ENCODE data around the gene KRT86.

The KRT86 gene

DNA sequence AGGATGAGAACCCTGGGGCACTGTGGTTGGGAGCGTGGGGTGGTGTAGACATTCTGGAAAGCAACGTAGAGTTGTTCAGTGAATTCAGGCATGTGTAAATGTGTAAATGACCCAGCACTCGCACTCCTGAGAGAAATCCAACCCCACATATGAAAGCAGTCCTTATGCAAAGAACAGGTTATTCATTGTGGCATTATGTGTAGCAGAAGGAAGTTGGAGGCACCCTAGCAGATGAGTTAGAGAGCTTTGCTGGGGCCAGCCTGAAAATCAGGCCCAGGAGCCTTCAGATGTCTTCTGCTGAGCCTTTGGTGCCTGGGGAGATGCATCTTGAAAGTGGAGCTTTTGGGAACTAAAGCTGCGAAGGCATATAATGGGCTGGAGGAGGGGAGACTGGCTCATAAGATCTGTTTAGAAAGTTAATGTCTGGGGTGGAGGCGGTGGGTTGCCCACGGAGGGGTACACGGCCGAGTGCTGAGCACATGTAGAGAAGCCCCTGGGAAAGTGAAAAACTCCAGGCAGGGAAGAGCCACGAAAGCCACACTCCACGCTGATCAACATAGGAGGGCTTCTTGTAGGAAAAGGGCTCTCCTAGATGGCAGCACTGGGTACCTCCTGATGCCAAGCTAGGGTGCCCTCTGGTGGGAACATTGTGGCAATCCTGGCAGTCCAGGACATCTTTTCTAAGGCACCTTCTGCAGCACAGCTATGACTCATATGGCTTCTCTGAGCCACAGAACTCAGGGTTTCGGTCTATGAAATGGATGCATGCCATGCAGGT, 52.8 kb downstream of the KRT86 start (continued):
- no peak for TF ChIP-seq ZNF624 (tag by site-specific recombination; IDR thresholded peaks at IDR 0.05)
- TF ChIP-seq, protein P1, sequence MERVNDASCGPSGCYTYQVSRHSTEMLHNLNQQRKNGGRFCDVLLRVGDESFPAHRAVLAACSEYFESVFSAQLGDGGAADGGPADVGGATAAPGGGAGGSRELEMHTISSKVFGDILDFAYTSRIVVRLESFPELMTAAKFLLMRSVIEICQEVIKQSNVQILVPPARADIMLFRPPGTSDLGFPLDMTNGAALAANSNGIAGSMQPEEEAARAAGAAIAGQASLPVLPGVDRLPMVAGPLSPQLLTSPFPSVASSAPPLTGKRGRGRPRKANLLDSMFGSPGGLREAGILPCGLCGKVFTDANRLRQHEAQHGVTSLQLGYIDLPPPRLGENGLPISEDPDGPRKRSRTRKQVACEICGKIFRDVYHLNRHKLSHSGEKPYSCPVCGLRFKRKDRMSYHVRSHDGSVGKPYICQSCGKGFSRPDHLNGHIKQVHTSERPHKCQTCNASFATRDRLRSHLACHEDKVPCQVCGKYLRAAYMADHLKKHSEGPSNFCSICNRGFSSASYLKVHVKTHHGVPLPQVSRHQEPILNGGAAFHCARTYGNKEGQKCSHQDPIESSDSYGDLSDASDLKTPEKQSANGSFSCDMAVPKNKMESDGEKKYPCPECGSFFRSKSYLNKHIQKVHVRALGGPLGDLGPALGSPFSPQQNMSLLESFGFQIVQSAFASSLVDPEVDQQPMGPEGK (tag by site-specific recombination; IDR thresholded peaks at IDR 0.05): no peak
- TF ChIP-seq ZNF423 (tag by site-specific recombination; IDR thresholded peaks at IDR 0.05): no peak
- no peak for TF ChIP-seq ZNF157 (tag by site-specific recombination; IDR thresholded peaks at IDR 0.05)
- TF ChIP-seq, protein P2, sequence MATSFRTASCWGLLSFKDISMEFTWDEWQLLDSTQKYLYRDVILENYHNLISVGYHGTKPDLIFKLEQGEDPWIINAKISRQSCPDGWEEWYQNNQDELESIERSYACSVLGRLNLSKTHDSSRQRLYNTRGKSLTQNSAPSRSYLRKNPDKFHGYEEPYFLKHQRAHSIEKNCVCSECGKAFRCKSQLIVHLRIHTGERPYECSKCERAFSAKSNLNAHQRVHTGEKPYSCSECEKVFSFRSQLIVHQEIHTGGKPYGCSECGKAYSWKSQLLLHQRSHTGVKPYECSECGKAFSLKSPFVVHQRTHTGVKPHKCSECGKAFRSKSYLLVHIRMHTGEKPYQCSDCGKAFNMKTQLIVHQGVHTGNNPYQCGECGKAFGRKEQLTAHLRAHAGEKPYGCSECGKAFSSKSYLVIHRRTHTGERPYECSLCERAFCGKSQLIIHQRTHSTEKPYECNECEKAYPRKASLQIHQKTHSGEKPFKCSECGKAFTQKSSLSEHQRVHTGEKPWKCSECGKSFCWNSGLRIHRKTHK (tag by site-specific recombination; IDR thresholded peaks at IDR 0.05): no peak
- TF ChIP-seq SP7 (tag by site-specific recombination; IDR thresholded peaks at IDR 0.05): peak; percentile 44; the same call in 1 of the 2 replicates
- TF ChIP-seq ZNF558 (tag by site-specific recombination; IDR thresholded peaks at IDR 0.05): no peak; the same call in 1 of the 2 replicates
- no peak for TF ChIP-seq TCF7L2 (IDR thresholded peaks at IDR 0.05; ENCODE audit: borderline replicate concordance, low read depth, low read length)
- no peak for TF ChIP-seq ZNF155 (tag by site-specific recombination; IDR thresholded peaks at IDR 0.05)
- TF ChIP-seq ZNF223 (tag by site-specific recombination; IDR thresholded peaks at IDR 0.05): no peak
- no peak for TF ChIP-seq SALL2 (tag by site-specific recombination; IDR thresholded peaks at IDR 0.05; ENCODE audit: borderline replicate concordance)
- no peak for TF ChIP-seq ZNF274 (IDR thresholded peaks at IDR 0.05; ENCODE audit: low read length)
- no peak for TF ChIP-seq ZNF274 (tag by site-specific recombination; IDR thresholded peaks at IDR 0.05; ENCODE audit: borderline replicate concordance)
- TF ChIP-seq ZNF248 (tag by site-specific recombination; IDR thresholded peaks at IDR 0.05): no peak
- TF ChIP-seq, protein P3, sequence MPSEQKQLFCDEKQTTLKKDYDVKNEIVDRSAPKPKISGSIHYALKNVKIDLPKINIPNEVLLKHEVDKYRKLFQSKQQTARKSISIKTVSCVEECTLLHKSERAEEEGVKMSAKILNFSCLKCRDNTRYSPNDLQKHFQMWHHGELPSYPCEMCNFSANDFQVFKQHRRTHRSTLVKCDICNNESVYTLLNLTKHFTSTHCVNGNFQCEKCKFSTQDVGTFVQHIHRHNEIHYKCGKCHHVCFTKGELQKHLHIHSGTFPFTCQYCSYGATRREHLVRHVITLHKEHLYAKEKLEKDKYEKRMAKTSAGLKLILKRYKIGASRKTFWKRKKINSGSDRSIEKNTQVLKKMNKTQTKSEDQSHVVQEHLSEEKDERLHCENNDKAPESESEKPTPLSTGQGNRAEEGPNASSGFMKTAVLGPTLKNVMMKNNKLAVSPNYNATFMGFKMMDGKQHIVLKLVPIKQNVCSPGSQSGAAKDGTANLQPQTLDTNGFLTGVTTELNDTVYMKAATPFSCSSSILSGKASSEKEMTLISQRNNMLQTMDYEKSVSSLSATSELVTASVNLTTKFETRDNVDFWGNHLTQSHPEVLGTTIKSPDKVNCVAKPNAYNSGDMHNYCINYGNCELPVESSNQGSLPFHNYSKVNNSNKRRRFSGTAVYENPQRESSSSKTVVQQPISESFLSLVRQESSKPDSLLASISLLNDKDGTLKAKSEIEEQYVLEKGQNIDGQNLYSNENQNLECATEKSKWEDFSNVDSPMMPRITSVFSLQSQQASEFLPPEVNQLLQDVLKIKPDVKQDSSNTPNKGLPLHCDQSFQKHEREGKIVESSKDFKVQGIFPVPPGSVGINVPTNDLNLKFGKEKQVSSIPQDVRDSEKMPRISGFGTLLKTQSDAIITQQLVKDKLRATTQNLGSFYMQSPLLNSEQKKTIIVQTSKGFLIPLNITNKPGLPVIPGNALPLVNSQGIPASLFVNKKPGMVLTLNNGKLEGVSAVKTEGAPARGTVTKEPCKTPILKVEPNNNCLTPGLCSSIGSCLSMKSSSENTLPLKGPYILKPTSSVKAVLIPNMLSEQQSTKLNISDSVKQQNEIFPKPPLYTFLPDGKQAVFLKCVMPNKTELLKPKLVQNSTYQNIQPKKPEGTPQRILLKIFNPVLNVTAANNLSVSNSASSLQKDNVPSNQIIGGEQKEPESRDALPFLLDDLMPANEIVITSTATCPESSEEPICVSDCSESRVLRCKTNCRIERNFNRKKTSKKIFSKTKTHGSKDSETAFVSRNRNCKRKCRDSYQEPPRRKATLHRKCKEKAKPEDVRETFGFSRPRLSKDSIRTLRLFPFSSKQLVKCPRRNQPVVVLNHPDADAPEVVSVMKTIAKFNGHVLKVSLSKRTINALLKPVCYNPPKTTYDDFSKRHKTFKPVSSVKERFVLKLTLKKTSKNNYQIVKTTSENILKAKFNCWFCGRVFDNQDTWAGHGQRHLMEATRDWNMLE (tag by site-specific recombination; conservative IDR thresholded peaks at IDR 0.05; ENCODE audit: low read depth): no peak; the same call in 1 of the 2 replicates
- TF ChIP-seq, protein P4, sequence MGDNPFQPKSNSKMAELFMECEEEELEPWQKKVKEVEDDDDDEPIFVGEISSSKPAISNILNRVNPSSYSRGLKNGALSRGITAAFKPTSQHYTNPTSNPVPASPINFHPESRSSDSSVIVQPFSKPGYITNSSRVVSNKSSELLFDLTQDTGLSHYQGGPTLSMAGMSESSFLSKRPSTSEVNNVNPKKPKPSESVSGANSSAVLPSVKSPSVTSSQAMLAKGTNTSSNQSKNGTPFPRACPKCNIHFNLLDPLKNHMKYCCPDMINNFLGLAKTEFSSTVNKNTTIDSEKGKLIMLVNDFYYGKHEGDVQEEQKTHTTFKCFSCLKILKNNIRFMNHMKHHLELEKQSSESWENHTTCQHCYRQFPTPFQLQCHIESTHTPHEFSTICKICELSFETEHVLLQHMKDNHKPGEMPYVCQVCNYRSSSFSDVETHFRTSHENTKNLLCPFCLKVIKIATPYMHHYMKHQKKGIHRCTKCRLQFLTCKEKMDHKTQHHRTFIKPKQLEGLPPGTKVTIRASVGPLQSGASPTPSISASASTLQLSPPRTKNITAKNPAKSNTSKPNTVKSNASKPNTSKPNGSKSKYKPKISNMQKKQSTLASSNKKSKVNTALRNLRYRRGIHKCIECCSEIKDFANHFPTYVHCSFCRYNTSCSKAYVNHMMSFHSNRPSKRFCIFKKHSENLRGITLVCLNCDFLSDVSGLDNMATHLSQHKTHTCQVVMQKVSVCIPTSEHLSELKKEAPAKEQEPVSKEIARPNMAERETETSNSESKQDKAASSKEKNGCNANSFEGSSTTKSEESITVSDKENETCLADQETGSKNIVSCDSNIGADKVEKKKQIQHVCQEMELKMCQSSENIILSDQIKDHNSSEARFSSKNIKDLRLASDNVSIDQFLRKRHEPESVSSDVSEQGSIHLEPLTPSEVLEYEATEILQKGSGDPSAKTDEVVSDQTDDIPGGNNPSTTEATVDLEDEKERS (tag by site-specific recombination; IDR thresholded peaks at IDR 0.05): no peak
- no peak for TF ChIP-seq ZNF214 (tag by site-specific recombination; IDR thresholded peaks at IDR 0.05; ENCODE audit: borderline replicate concordance)
- TF ChIP-seq, protein P5, sequence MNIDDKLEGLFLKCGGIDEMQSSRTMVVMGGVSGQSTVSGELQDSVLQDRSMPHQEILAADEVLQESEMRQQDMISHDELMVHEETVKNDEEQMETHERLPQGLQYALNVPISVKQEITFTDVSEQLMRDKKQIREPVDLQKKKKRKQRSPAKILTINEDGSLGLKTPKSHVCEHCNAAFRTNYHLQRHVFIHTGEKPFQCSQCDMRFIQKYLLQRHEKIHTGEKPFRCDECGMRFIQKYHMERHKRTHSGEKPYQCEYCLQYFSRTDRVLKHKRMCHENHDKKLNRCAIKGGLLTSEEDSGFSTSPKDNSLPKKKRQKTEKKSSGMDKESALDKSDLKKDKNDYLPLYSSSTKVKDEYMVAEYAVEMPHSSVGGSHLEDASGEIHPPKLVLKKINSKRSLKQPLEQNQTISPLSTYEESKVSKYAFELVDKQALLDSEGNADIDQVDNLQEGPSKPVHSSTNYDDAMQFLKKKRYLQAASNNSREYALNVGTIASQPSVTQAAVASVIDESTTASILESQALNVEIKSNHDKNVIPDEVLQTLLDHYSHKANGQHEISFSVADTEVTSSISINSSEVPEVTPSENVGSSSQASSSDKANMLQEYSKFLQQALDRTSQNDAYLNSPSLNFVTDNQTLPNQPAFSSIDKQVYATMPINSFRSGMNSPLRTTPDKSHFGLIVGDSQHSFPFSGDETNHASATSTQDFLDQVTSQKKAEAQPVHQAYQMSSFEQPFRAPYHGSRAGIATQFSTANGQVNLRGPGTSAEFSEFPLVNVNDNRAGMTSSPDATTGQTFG (tag by site-specific recombination; IDR thresholded peaks at IDR 0.05; ENCODE audit: borderline replicate concordance): no peak
- no peak for TF ChIP-seq ZNF549 (tag by site-specific recombination; IDR thresholded peaks at IDR 0.05)
- no peak for TF ChIP-seq SCRT1 (tag by site-specific recombination; IDR thresholded peaks at IDR 0.05; ENCODE audit: borderline replicate concordance)
- TF ChIP-seq HOXD13 (CRISPR knock-in tag; IDR thresholded peaks at IDR 0.05; ENCODE audit: borderline replicate concordance): no peak
- TF ChIP-seq, protein P6, sequence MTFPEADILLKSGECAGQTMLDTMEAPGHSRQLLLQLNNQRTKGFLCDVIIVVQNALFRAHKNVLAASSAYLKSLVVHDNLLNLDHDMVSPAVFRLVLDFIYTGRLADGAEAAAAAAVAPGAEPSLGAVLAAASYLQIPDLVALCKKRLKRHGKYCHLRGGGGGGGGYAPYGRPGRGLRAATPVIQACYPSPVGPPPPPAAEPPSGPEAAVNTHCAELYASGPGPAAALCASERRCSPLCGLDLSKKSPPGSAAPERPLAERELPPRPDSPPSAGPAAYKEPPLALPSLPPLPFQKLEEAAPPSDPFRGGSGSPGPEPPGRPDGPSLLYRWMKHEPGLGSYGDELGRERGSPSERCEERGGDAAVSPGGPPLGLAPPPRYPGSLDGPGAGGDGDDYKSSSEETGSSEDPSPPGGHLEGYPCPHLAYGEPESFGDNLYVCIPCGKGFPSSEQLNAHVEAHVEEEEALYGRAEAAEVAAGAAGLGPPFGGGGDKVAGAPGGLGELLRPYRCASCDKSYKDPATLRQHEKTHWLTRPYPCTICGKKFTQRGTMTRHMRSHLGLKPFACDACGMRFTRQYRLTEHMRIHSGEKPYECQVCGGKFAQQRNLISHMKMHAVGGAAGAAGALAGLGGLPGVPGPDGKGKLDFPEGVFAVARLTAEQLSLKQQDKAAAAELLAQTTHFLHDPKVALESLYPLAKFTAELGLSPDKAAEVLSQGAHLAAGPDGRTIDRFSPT (tag by site-specific recombination; IDR thresholded peaks at IDR 0.05): no peak
